ENCODE data around the gene CEP128.

CEP128 gene

GRCh38 chr14:80669426-80669825, 272.1 kb downstream of the CEP128 start:
- DNase-seq (ENCODE audit: low read depth in 2 of 2) = no peak

GRCh38 chr14:80664576-80664975, 277.0 kb downstream of the CEP128 start:
- no peak for DNase-seq (ENCODE audit: low read depth in 2 of 2)

GRCh38 chr14:80663541-80663940, 278.0 kb downstream of the CEP128 start:
- no peak for DNase-seq (ENCODE audit: low read depth in 2 of 2)

- DNase-seq (ENCODE audit: low read depth in 2 of 2) = no peak
Measured at GRCh38 chr14:80659783-80660182, 281.8 kb downstream of the CEP128 start.

- DNase-seq (ENCODE audit: low read depth in 2 of 2) = no peak
Measured at GRCh38 chr14:80658733-80659132, 282.8 kb downstream of the CEP128 start.

GRCh38 chr14:80658155-80658554, 283.4 kb downstream of the CEP128 start:
- no peak for DNase-seq (ENCODE audit: low read depth in 2 of 2)

GRCh38 chr14:80653956-80654355, 287.6 kb downstream of the CEP128 start:
- no peak for DNase-seq (ENCODE audit: low read depth in 2 of 2)

GRCh38 chr14:80645667-80646413, 295.7 kb downstream of the CEP128 start:
- no peak for DNase-seq (ENCODE audit: low read depth in 2 of 2)

GRCh38 chr14:80644826-80645225, 296.7 kb downstream of the CEP128 start:
- DNase-seq (ENCODE audit: low read depth in 2 of 2) = no peak

GRCh38 chr14:80638620-80639515, 302.7 kb downstream of the CEP128 start:
- DNase-seq (ENCODE audit: low read depth in 2 of 2) = no peak

GRCh38 chr14:80637756-80638619, 303.6 kb downstream of the CEP128 start:
- DNase-seq (ENCODE audit: low read depth in 2 of 2) = no peak

GRCh38 chr14:80636071-80636470, 305.5 kb downstream of the CEP128 start:
- no peak for DNase-seq (ENCODE audit: low read depth in 2 of 2)

- DNase-seq (ENCODE audit: low read depth in 2 of 2) = no peak
Measured at GRCh38 chr14:80634106-80634758, 307.3 kb downstream of the CEP128 start.

GRCh38 chr14:80629606-80630005, 311.9 kb downstream of the CEP128 start:
- no peak for DNase-seq (ENCODE audit: low read depth in 2 of 2)

GRCh38 chr14:80628547-80628946, 313.0 kb downstream of the CEP128 start:
- DNase-seq (ENCODE audit: low read depth in 2 of 2) = no peak

GRCh38 chr14:80627745-80628144, 313.8 kb downstream of the CEP128 start:
- DNase-seq (ENCODE audit: low read depth in 2 of 2) = no peak

GRCh38 chr14:80624581-80624980, 317.0 kb downstream of the CEP128 start:
- DNase-seq (ENCODE audit: low read depth in 2 of 2) = no peak

- DNase-seq (ENCODE audit: low read depth in 2 of 2) = no peak
Measured at GRCh38 chr14:80621701-80622100, 319.8 kb downstream of the CEP128 start.

GRCh38 chr14:80620434-80620833, 321.1 kb downstream of the CEP128 start:
- DNase-seq (ENCODE audit: low read depth in 2 of 2) = no peak

- DNase-seq (ENCODE audit: low read depth in 2 of 2) = no peak
Measured at GRCh38 chr14:80618751-80619329, 322.7 kb downstream of the CEP128 start.

GRCh38 chr14:80615831-80616230, 325.7 kb downstream of the CEP128 start:
- no peak for DNase-seq (ENCODE audit: low read depth in 2 of 2)
